HCT116 (cell line): ENCODE data around the gene MGP.

Experiments
- ATF3 ChIP-seq: IDR thresholded peaks from 2 replicates; pipeline ENCODE4 v1.6.1; 2012
- CTCF ChIP-seq, 3 experiments: fragments of 200-600 bp in 1 of 3; sonication (generic) in 1 of 3; IDR thresholded peaks in 2 of 3; conservative IDR thresholded peaks in 1 of 3; 2 replicates each; pipeline ENCODE4 v1.5.1; 2012 to 2017; ENCODE audit warnings: low read depth in 2 of 3, low read length in 2 of 3, antibody characterized with exemption in 1 of 3, borderline replicate concordance in 1 of 3, control low read depth in 1 of 3, mild to moderate bottlenecking in 1 of 3, mixed read lengths in 1 of 3, mixed run types in 1 of 3, moderate library complexity in 1 of 3; ENCODE audit not compliant: insufficient read depth in 1 of 3
- EZH2 ChIP-seq: fragments of 200-600 bp; sonication (generic); IDR thresholded peaks from 2 replicates; pipeline ENCODE4 v1.6.1; 2017; ENCODE audit warnings: antibody characterized with exemption, mixed run types
- FOSL1 ChIP-seq: IDR thresholded peaks from 2 replicates; pipeline ENCODE4 v1.6.1; 2012; ENCODE audit warnings: low read depth
- JUND ChIP-seq: IDR thresholded peaks from 2 replicates; pipeline ENCODE4 v1.6.1; 2012
- POLR2A ChIP-seq: IDR thresholded peaks from 2 replicates; pipeline ENCODE4 v1.7.0; 2011; ENCODE audit warnings: borderline replicate concordance; ENCODE audit not compliant: insufficient read depth, insufficient read length; ENCODE audit errors: extremely low read depth
- POLR2AphosphoS5 ChIP-seq: IDR thresholded peaks from 2 replicates; pipeline ENCODE4 v1.6.1; 2011; ENCODE audit warnings: mild to moderate bottlenecking, low read depth, low read length, moderate library complexity
- RAD21 ChIP-seq: IDR thresholded peaks from 2 replicates; pipeline ENCODE4 v1.6.1; 2012; ENCODE audit warnings: low read depth, mild to moderate bottlenecking
- REST ChIP-seq: IDR thresholded peaks from 2 replicates; pipeline ENCODE4 v1.6.1; 2012; ENCODE audit warnings: low read depth
- YY1 ChIP-seq: IDR thresholded peaks from 2 replicates; pipeline ENCODE4 v1.6.1; 2011; ENCODE audit warnings: low read length, low read depth, moderate library complexity, mild to moderate bottlenecking; ENCODE audit not compliant: insufficient replicate concordance; ENCODE audit errors: extremely low read depth
- ZFX ChIP-seq: fragments of 450-650 bp; IDR thresholded peaks from 2 replicates; pipeline ENCODE4 v1.6.1; 2017
- ZNF274 ChIP-seq: fragments of 200-500 bp; sonication (Bioruptor generic); IDR thresholded peaks from 2 replicates; pipeline ENCODE4 v1.6.1; 2014; ENCODE audit warnings: mild to moderate bottlenecking, low read depth, low read length, inconsistent platforms

GRCh38 chr12:14849661-14850060 lies 36.0 kb downstream of the MGP start:
- no peak for TF ChIP-seq CTCF (IDR thresholded peaks at IDR 0.05 in 2 of 3, conservative IDR thresholded peaks at IDR 0.05 in 1 of 3; ENCODE audit: borderline replicate concordance in 1 of 3, insufficient read depth in 1 of 3, low read depth in 2 of 3, low read length in 2 of 3)
- no peak for TF ChIP-seq JUND
- no peak for TF ChIP-seq POLR2AphosphoS5
- TF ChIP-seq FOSL1, result no peak
- TF ChIP-seq ATF3, result no peak
- no peak for TF ChIP-seq REST
- TF ChIP-seq POLR2A, result no peak
- TF ChIP-seq RAD21, result no peak
- no peak for TF ChIP-seq YY1
- no peak for TF ChIP-seq EZH2
- no peak for TF ChIP-seq ZFX
- TF ChIP-seq ZNF274, result no peak
